Spleen (tissue), 11 donors: ENCODE data around the gene UCHL1. TPM values are rescaled to one million over a fixed set of nuclear protein-coding genes. Genes with fewer than 3 reads are reported as not detected.

Experiments used
- DNase-seq: peaks from one replicate; pipeline ENCODE4 v3.0.0-alpha.2; 2020
- H3K27ac ChIP-seq, 8 donors: fragments of 200-600 bp; sonication (generic) in 7 of 8; 1 replicate in 4 of 8; 2 replicates in 4 of 8; pipeline versions ENCODE4 v1.5.0 to v1.8.0; 2016 to 2021; ENCODE audit warnings: inconsistent platforms in 4 of 8, mild to moderate bottlenecking in 4 of 8, moderate library complexity in 1 of 8
- H3K27me3 ChIP-seq, 7 donors: fragments of 200-600 bp; sonication (generic) in 6 of 7; replicated peaks in 1 of 7; 1 replicate in 4 of 7; 2 replicates in 3 of 7; pipeline versions ENCODE4 v1.5.0 to v1.8.0; 2016 to 2021; ENCODE audit warnings: inconsistent platforms in 3 of 7, mild to moderate bottlenecking in 1 of 7
- H3K36me3 ChIP-seq, 6 donors: fragments of 200-600 bp; sonication (generic) in 5 of 6; 1 replicate in 4 of 6; 2 replicates in 2 of 6; pipeline versions ENCODE4 v1.5.0 to v1.8.0; 2016 to 2021; ENCODE audit warnings: inconsistent platforms in 2 of 6
- H3K4me1 ChIP-seq, 6 donors: fragments of 200-600 bp; sonication (generic) in 5 of 6; 1 replicate in 3 of 6; 2 replicates in 3 of 6; pipeline versions ENCODE4 v1.5.0 to v1.8.0; 2016 to 2021; ENCODE audit warnings: inconsistent platforms in 3 of 6
- H3K4me3 ChIP-seq, 8 donors: fragments of 200-600 bp; sonication (generic) in 7 of 8; 1 replicate in 4 of 8; 2 replicates in 4 of 8; pipeline versions ENCODE4 v1.5.0 to v1.8.0; 2016 to 2021; ENCODE audit warnings: inconsistent platforms in 4 of 8, mild to moderate bottlenecking in 4 of 8, moderate library complexity in 2 of 8
- H3K9me3 ChIP-seq, 8 donors: fragments of 200-600 bp; sonication (generic) in 7 of 8; 1 replicate in 4 of 8; 2 replicates in 4 of 8; pipeline versions ENCODE4 v1.5.0 to v1.8.0; 2016 to 2021; ENCODE audit warnings: inconsistent platforms in 4 of 8
- POLR2A ChIP-seq, 3 donors: fragments of 450-650 bp; IDR thresholded peaks; one replicate each; pipeline ENCODE4 v1.5.1; 2017; ENCODE audit warnings: antibody characterized with exemption in 3 of 3, mild to moderate bottlenecking in 1 of 3
- POLR2AphosphoS5 ChIP-seq, 3 donors: sonication (generic); formaldehyde crosslinking; IDR thresholded peaks; one replicate each; pipeline ENCODE4 v1.5.1; 2017; ENCODE audit warnings: antibody characterized with exemption in 3 of 3
- WGBS, 5 donors: extraction: QIAGEN DNeasy Blood & Tissue Kit in 3 of 5; methylation state at CpG; one replicate each; pipeline versions ENCODE4 v1.1.5 to v1.1.7; 2013 to 2018; 5-methylcytosine and 5-hydroxymethylcytosine counted together
- intact Hi-C: fragments of 100-400 bp; cut with DNase I; formaldehyde crosslinking; loops from one replicate; pipeline ENCODE4 v1.15.0; 2023; ENCODE audit warnings: low total_unique reads
- polyA plus RNA-seq, 3 donors: library from polyadenylated mRNA; stranded (reverse); fragments of 200-250 nt; gene quantifications; one replicate each; pipeline ENCODE4 v1.2.1, GENCODE V29; 2013
- total RNA-seq, 7 donors: library from RNA; depleted of rRNA in 3 of 7; stranded (reverse); fragments of >200 nt in 3 of 7; fragmentation: NEBNext Ultra II Directional in 4 of 7; extraction: Animal tissue kit (Norgen Biotek cat#: 25700) in 4 of 7; gene quantifications; one replicate each; pipeline versions ENCODE4 v1.1.0 to v1.2.1, GENCODE V29; 2016 to 2021
- TF ChIP-seq, protein P1 (sequence below), 11 experiments: fragments of 200-600 bp in 7 of 11; fragments of 450-650 bp in 4 of 11; sonication (generic) in 4 of 11; IDR thresholded peaks in 8 of 11; conservative IDR thresholded peaks in 3 of 11; 1 replicate in 7 of 11; 2 replicates in 4 of 11; pipeline versions ENCODE4 v1.4.0 to v1.8.0; 2016 to 2021; ENCODE audit warnings: antibody characterized with exemption in 11 of 11, inconsistent platforms in 4 of 11, mild to moderate bottlenecking in 1 of 11
- donor health status: healthy with polysubstance abuse.
- donor health status: DM: no; HTN: no; CAD: no; lungs with moderate emphysema.
- donor health status: DM: no; HTN: no; CAD: no.
- donor health status: Bipolar disorder and iron deficiency.
- donor health status: healthy.
- donor health status: DM: no; HTN: no; CAD: no.
- donor health status: DM: yes; HTN: yes; CAD: no.

UCHL1 gene
- total and polyA plus RNA-seq, 10 donors, result 1.6 to 11.2 (median 3.5) TPM

DNA sequence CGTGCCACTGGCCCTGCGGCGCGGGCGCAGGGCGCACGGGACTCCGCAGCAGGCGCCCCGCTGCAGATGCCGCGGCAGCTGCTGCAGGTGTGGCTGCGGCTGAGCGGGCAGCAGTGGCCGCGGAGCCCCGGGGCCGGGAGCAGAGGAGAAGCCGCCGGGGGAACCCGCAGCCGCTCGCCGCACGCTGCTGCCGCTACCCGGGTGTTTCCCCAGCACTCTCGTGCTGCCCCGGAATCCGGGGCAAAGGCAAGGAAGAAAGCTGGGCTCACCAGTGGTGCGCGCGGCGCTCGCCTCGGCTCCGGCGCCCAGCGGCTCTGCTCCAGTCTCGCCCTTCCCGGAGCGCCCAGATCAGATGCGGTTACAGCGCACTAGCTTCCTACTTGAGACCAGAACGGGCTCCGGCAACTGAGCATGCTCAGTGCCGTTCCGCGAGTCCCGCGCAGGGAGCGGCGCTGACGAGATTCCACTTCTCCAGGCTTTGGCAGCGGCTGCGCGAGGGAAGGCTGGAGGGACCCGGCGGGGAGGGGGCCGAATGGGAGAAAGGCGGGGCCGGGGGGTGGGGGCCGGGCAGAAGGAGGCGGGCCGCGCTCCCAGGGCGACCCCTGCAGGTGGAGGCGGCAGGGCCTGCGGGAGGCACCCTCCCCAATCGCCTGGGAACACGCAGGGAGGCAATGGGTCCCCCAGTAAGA is 42.4 kb upstream of the UCHL1 start, which contains the start of gene APBB2:
Gene APBB2 (minus strand): TSS at position 407 of the 689 bp plus-strand sequence. CDS start 181,288 bp downstream, outside the sequence.
- 0 to 1% (median 1%) methylated on average over 31 to 71 of the region's 71 CpGs for WGBS, 5 donors
- Histone ChIP-seq H3K4me3 (peak within 1 kb of the TSS; percentile 56 to 92 (median 72)), H3K4me1 (peaks cover 7 to 59% (median 36%) of the 10 kb centered on the region in 6 donors), H3K9me3 (no peaks in the 10 kb centered on the region), H3K27ac (peak within 1 kb of the TSS; percentile 68 to 91 (median 81)), H3K27me3 (peaks cover 0 to 83% (median 33%) of the 10 kb centered on the region in 7 donors), H3K36me3 (no peaks in the 10 kb centered on the region)
- TF ChIP-seq POLR2A (IDR thresholded peaks at IDR 0.05), result peak in 2 of 3 donors; percentile 16 to 23
- peak; percentile 78 to 91 (median 85) for TF ChIP-seq POLR2AphosphoS5 (IDR thresholded peaks at IDR 0.05)
- TF ChIP-seq, protein P1, sequence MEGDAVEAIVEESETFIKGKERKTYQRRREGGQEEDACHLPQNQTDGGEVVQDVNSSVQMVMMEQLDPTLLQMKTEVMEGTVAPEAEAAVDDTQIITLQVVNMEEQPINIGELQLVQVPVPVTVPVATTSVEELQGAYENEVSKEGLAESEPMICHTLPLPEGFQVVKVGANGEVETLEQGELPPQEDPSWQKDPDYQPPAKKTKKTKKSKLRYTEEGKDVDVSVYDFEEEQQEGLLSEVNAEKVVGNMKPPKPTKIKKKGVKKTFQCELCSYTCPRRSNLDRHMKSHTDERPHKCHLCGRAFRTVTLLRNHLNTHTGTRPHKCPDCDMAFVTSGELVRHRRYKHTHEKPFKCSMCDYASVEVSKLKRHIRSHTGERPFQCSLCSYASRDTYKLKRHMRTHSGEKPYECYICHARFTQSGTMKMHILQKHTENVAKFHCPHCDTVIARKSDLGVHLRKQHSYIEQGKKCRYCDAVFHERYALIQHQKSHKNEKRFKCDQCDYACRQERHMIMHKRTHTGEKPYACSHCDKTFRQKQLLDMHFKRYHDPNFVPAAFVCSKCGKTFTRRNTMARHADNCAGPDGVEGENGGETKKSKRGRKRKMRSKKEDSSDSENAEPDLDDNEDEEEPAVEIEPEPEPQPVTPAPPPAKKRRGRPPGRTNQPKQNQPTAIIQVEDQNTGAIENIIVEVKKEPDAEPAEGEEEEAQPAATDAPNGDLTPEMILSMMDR (IDR thresholded peaks at IDR 0.05 in 8 of 11, conservative IDR thresholded peaks at IDR 0.05 in 3 of 11), result peak in 9 of 11 experiments; percentile 36 to 84 (median 74)
- DNase-seq, result peak; percentile 87
- intact Hi-C loops, result loop anchor here (5.0 to 10.0 kb wide), 2 partner anchors 239 to 282 kb away; no protein-coding TSS in a partner anchor

DNA sequence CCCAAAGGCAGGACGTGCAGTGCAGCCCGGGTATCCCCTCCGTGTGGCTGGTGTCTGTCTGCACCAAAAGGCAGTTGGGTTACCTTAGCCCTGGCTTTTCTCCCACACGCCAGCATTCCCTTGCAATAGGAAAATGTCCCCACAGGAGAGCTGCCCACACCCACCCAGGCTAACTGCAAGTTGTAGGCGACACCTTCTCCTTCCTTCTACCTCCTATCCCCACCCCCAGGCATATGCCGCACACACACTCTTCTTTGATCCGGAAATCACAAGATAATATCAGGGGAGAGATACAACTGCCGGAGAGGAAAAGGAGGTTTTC is 41.9 kb upstream of the UCHL1 start:
- H3K27me3 ChIP-seq, result peaks cover 0 to 77% (median 33%) of the 10 kb centered on the region in 7 donors
- DNase-seq, result no peak
- H3K9me3 ChIP-seq, result no peaks in the 10 kb centered on the region
- WGBS, 5 donors, result 13 to 25% (median 15%) methylated on average over 5 to 8 of the region's 8 CpGs
- peak overlapping the region in 7 of 8 donors; percentile 56 to 92 (median 76) for H3K4me3 ChIP-seq
- H3K27ac ChIP-seq, result peak overlapping the region; percentile 68 to 91 (median 81)
- H3K36me3 ChIP-seq, result no peaks in the 10 kb centered on the region
- H3K4me1 ChIP-seq, result peaks cover 7 to 59% (median 36%) of the 10 kb centered on the region in 6 donors
- TF ChIP-seq POLR2AphosphoS5 (IDR thresholded peaks at IDR 0.05), result no peak
- TF ChIP-seq, protein P1 (IDR thresholded peaks at IDR 0.05 in 8 of 11, conservative IDR thresholded peaks at IDR 0.05 in 3 of 11), result peak in 3 of 11 experiments; percentile 9 to 22 (median 17)
- intact Hi-C loops, result loop anchor here (5.0 to 10.0 kb wide), 2 partner anchors 240 to 282 kb away; no protein-coding TSS in a partner anchor

DNA sequence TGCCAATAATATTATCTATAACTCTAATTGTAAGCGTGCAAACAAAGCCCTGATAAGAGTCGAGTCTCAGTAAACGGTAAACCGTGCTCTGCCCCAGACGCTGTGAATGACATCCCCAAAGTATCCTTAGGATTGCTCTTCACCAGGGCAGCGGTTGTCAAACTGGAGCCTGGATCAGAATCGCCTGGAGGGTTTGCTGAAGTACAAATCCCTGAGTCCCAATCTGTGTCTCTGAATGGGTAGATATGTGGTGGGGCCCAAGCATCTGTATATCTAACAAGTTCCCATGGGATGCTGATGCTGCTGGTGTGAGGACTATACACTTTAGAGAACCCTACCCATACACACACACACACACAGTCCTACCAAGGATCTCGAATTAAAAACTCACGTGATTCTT is 41.6 kb upstream of the UCHL1 start:
- Histone ChIP-seq H3K4me1 (peaks cover 7 to 59% (median 36%) of the 10 kb centered on the region in 6 donors), H3K9me3 (no peaks in the 10 kb centered on the region), H3K27ac (peak overlapping the region in 7 of 8 donors; percentile 73 to 91 (median 82)), H3K27me3 (peaks cover 0 to 74% (median 33%) of the 10 kb centered on the region in 7 donors), H3K4me3 (peak overlapping the region in 4 of 8 donors; percentile 65 to 92 (median 84)), H3K36me3 (no peaks in the 10 kb centered on the region)
- intact Hi-C loops, result loop anchor here (10.0 kb wide), 1 partner anchor 240 kb away; no protein-coding TSS in a partner anchor
- WGBS, 5 donors, result 34 to 50% (median 42%) methylated on average over 9 of the region's 9 CpGs
- no peak for DNase-seq
- TF ChIP-seq POLR2A (IDR thresholded peaks at IDR 0.05) (no peak), POLR2AphosphoS5 (IDR thresholded peaks at IDR 0.05) (no peak)
- TF ChIP-seq, protein P1 (IDR thresholded peaks at IDR 0.05 in 8 of 11, conservative IDR thresholded peaks at IDR 0.05 in 3 of 11), result no peak

DNA sequence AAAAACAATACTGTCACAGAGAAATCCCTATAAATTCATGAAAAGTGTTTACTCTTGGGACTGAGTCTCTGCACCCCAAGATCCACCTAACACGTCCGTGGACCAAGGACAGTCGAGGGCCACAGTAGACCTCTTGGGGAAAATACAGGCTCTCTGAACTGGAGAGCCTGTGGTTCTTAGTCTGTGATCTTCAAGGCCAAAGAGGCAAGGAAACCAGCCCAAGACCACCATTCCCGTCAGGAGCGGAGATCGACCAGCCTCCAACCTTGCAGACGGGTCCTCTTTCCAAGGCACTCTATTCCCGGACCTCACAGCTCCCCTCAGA is 40.8 kb upstream of the UCHL1 start:
- no peaks in the 10 kb centered on the region for H3K9me3 ChIP-seq
- H3K27ac ChIP-seq, result peak overlapping the region; percentile 75 to 91 (median 83)
- intact Hi-C loops, result loop anchor here (10.0 kb wide), 1 partner anchor 241 kb away; no protein-coding TSS in a partner anchor
- H3K4me3 ChIP-seq, result peak overlapping the region; percentile 36 to 92 (median 44)
- H3K27me3 ChIP-seq, result peaks cover 0 to 70% (median 33%) of the 10 kb centered on the region in 7 donors
- 23 to 32% (median 26%) methylated on average over 7 to 8 of the region's 8 CpGs for WGBS, 5 donors
- no peak for DNase-seq
- TF ChIP-seq POLR2A (IDR thresholded peaks at IDR 0.05) (no peak), POLR2AphosphoS5 (IDR thresholded peaks at IDR 0.05) (no peak)
- TF ChIP-seq, protein P1 (IDR thresholded peaks at IDR 0.05 in 8 of 11, conservative IDR thresholded peaks at IDR 0.05 in 3 of 11), result no peak
- no peaks in the 10 kb centered on the region for H3K36me3 ChIP-seq
- H3K4me1 ChIP-seq, result peaks cover 7 to 59% (median 36%) of the 10 kb centered on the region in 6 donors
